NCI-H524 treated with DMSO at 0.1 percent for 48 hours (cell line): ENCODE data around the gene KIF5C.
"Not testable (repeated sequence)": the region's sequence is repeated elsewhere in the genome, so short reads cannot be mapped to it uniquely, and the experiment has no call there.

Experiments
- DNase-seq: peaks from one replicate; lab custom pipeline; 2025; lab: John Stamatoyannopoulos, UW

The KIF5C gene

GRCh38 chr2:148874868-148875341 is at the start of gene KIF5C:
KIF5C (plus strand) TSS chr2:148875227; CDS start chr2:148875618, 391 bp downstream.
- DNase-seq = peak; percentile 5

GRCh38 chr2:148826791-148827190 is 48.2 kb upstream of the KIF5C start:
- no peak for DNase-seq

- no peak for DNase-seq
Measured at GRCh38 chr2:148828941-148829340, 46.1 kb upstream of the KIF5C start.

- no peak for DNase-seq
Measured at GRCh38 chr2:148829618-148830017, 45.4 kb upstream of the KIF5C start.

- no peak for DNase-seq
Measured at GRCh38 chr2:148832637-148833036, 42.4 kb upstream of the KIF5C start.

- no peak for DNase-seq
Measured at GRCh38 chr2:148842050-148842449, 33.0 kb upstream of the KIF5C start.

GRCh38 chr2:148848146-148848545 is 26.9 kb upstream of the KIF5C start:
- DNase-seq = no peak

- DNase-seq = peak; percentile 28
Measured at GRCh38 chr2:148853458-148853857, 21.6 kb upstream of the KIF5C start.

- DNase-seq = no peak
Measured at GRCh38 chr2:148860037-148860436, 15.0 kb upstream of the KIF5C start.

GRCh38 chr2:148861367-148861766 is 13.7 kb upstream of the KIF5C start:
- no peak for DNase-seq

- DNase-seq = not testable (repeated sequence)
Measured at GRCh38 chr2:148862478-148862877, 12.5 kb upstream of the KIF5C start.

GRCh38 chr2:148865512-148865911 is 9.5 kb upstream of the KIF5C start:
- no peak for DNase-seq

GRCh38 chr2:148866091-148866490 is 8.9 kb upstream of the KIF5C start:
- no peak for DNase-seq

- no peak for DNase-seq
Measured at GRCh38 chr2:148867079-148867769, 7.8 kb upstream of the KIF5C start.

GRCh38 chr2:148875387-148876051 is 492 bp downstream of the KIF5C start:
- DNase-seq = no peak

- DNase-seq = no peak
Measured at GRCh38 chr2:148876202-148876594, 1.2 kb downstream of the KIF5C start.

GRCh38 chr2:148876595-148877402 is 1.8 kb downstream of the KIF5C start:
- peak; percentile 30 for DNase-seq

GRCh38 chr2:148877403-148877740 is 2.3 kb downstream of the KIF5C start:
- DNase-seq = no peak

- DNase-seq = no peak
Measured at GRCh38 chr2:148880636-148881035, 5.6 kb downstream of the KIF5C start.

- no peak for DNase-seq
Measured at GRCh38 chr2:148882051-148882450, 7.0 kb downstream of the KIF5C start.

GRCh38 chr2:148885209-148885608 is 10.2 kb downstream of the KIF5C start:
- no peak for DNase-seq

GRCh38 chr2:148885988-148886387 is 11.0 kb downstream of the KIF5C start:
- no peak for DNase-seq
